Spleen (tissue), 11 donors: ENCODE measurements around the gene RDX. TPM values are rescaled to one million over a fixed set of nuclear protein-coding genes. Genes with fewer than 3 reads are reported as not detected.

Source experiments
- DNase-seq: peaks from one replicate; pipeline ENCODE4 v3.0.0-alpha.2; 2020
- H3K27ac ChIP-seq, 8 donors: fragments of 200-600 bp; sonication (generic) in 7 of 8; 1 replicate in 4 of 8; 2 replicates in 4 of 8; pipeline versions ENCODE4 v1.5.0 to v1.8.0; 2016 to 2021; ENCODE audit warnings: inconsistent platforms in 4 of 8, mild to moderate bottlenecking in 4 of 8, moderate library complexity in 1 of 8
- H3K27me3 ChIP-seq, 7 donors: fragments of 200-600 bp; sonication (generic) in 6 of 7; replicated peaks in 1 of 7; 1 replicate in 4 of 7; 2 replicates in 3 of 7; pipeline versions ENCODE4 v1.5.0 to v1.8.0; 2016 to 2021; ENCODE audit warnings: inconsistent platforms in 3 of 7, mild to moderate bottlenecking in 1 of 7
- H3K36me3 ChIP-seq, 6 donors: fragments of 200-600 bp; sonication (generic) in 5 of 6; 1 replicate in 4 of 6; 2 replicates in 2 of 6; pipeline versions ENCODE4 v1.5.0 to v1.8.0; 2016 to 2021; ENCODE audit warnings: inconsistent platforms in 2 of 6
- H3K4me1 ChIP-seq, 6 donors: fragments of 200-600 bp; sonication (generic) in 5 of 6; 1 replicate in 3 of 6; 2 replicates in 3 of 6; pipeline versions ENCODE4 v1.5.0 to v1.8.0; 2016 to 2021; ENCODE audit warnings: inconsistent platforms in 3 of 6
- H3K4me3 ChIP-seq, 8 donors: fragments of 200-600 bp; sonication (generic) in 7 of 8; 1 replicate in 4 of 8; 2 replicates in 4 of 8; pipeline versions ENCODE4 v1.5.0 to v1.8.0; 2016 to 2021; ENCODE audit warnings: inconsistent platforms in 4 of 8, mild to moderate bottlenecking in 4 of 8, moderate library complexity in 2 of 8
- H3K9me3 ChIP-seq, 8 donors: fragments of 200-600 bp; sonication (generic) in 7 of 8; 1 replicate in 4 of 8; 2 replicates in 4 of 8; pipeline versions ENCODE4 v1.5.0 to v1.8.0; 2016 to 2021; ENCODE audit warnings: inconsistent platforms in 4 of 8
- CTCF ChIP-seq, 11 experiments: fragments of 200-600 bp in 7 of 11; fragments of 450-650 bp in 4 of 11; sonication (generic) in 4 of 11; IDR thresholded peaks in 8 of 11; conservative IDR thresholded peaks in 3 of 11; 1 replicate in 7 of 11; 2 replicates in 4 of 11; pipeline versions ENCODE4 v1.4.0 to v1.8.0; 2016 to 2021; ENCODE audit warnings: antibody characterized with exemption in 11 of 11, inconsistent platforms in 4 of 11, mild to moderate bottlenecking in 1 of 11
- POLR2A ChIP-seq, 3 donors: fragments of 450-650 bp; IDR thresholded peaks; one replicate each; pipeline ENCODE4 v1.5.1; 2017; ENCODE audit warnings: antibody characterized with exemption in 3 of 3, mild to moderate bottlenecking in 1 of 3
- POLR2AphosphoS5 ChIP-seq, 3 donors: sonication (generic); formaldehyde crosslinking; IDR thresholded peaks; one replicate each; pipeline ENCODE4 v1.5.1; 2017; ENCODE audit warnings: antibody characterized with exemption in 3 of 3
- WGBS, 5 donors: extraction: QIAGEN DNeasy Blood & Tissue Kit in 3 of 5; methylation state at CpG; one replicate each; pipeline versions ENCODE4 v1.1.5 to v1.1.7; 2013 to 2018; 5-methylcytosine and 5-hydroxymethylcytosine counted together
- intact Hi-C: fragments of 100-400 bp; cut with DNase I; formaldehyde crosslinking; loops from one replicate; pipeline ENCODE4 v1.15.0; 2023; ENCODE audit warnings: low total_unique reads
- polyA plus RNA-seq, 3 donors: library from polyadenylated mRNA; stranded (reverse); fragments of 200-250 nt; gene quantifications; one replicate each; pipeline ENCODE4 v1.2.1, GENCODE V29; 2013
- total RNA-seq, 7 donors: library from RNA; depleted of rRNA in 3 of 7; stranded (reverse); fragments of >200 nt in 3 of 7; fragmentation: NEBNext Ultra II Directional in 4 of 7; extraction: Animal tissue kit (Norgen Biotek cat#: 25700) in 4 of 7; gene quantifications; one replicate each; pipeline versions ENCODE4 v1.1.0 to v1.2.1, GENCODE V29; 2016 to 2021
- donor health status: healthy with polysubstance abuse.
- donor health status: DM: no; HTN: no; CAD: no; lungs with moderate emphysema.
- donor health status: DM: no; HTN: no; CAD: no.
- donor health status: Bipolar disorder and iron deficiency.
- donor health status: healthy.
- donor health status: DM: no; HTN: no; CAD: no.
- donor health status: DM: yes; HTN: yes; CAD: no.

Gene RDX
- total and polyA plus RNA-seq, 10 donors = 11.7 to 138 (median 90.9) TPM

- TF ChIP-seq POLR2AphosphoS5 (IDR thresholded peaks at IDR 0.05) (no peak), CTCF (IDR thresholded peaks at IDR 0.05 in 8 of 11, conservative IDR thresholded peaks at IDR 0.05 in 3 of 11) (no peak)
- 87 to 99% (median 97%) methylated on average over 6 of the region's 6 CpGs for WGBS, 5 donors
Measured at GRCh38 chr11:110187731-110188130, 108.7 kb downstream of the RDX start.

GRCh38 chr11:110186867-110187266, 109.5 kb downstream of the RDX start:
- no peaks in the 10 kb centered on the region for H3K4me1 ChIP-seq
- no peak overlapping the region for H3K27ac ChIP-seq
- H3K27me3 ChIP-seq = peaks cover 0 to 10% (median 0%) of the 10 kb centered on the region in 7 donors
- TF ChIP-seq POLR2AphosphoS5 (IDR thresholded peaks at IDR 0.05) = no peak
- no peak for TF ChIP-seq CTCF (IDR thresholded peaks at IDR 0.05 in 8 of 11, conservative IDR thresholded peaks at IDR 0.05 in 3 of 11)
- TF ChIP-seq POLR2A (IDR thresholded peaks at IDR 0.05) = no peak
- DNase-seq = no peak
- peaks cover 0 to 6% (median 0%) of the 10 kb centered on the region in 8 donors for H3K9me3 ChIP-seq
- H3K36me3 ChIP-seq = no peaks in the 10 kb centered on the region
- intact Hi-C loops = no loop called here
- H3K4me3 ChIP-seq = no peak overlapping the region
- 80 to 98% (median 87%) methylated on average over 3 to 4 of the region's 4 CpGs for WGBS, 5 donors

More at GRCh38 chr11:110187731-110188130, 108.7 kb downstream of the RDX start:
- Histone ChIP-seq H3K9me3 (peaks cover 0 to 12% (median 0%) of the 10 kb centered on the region in 8 donors), H3K4me3 (no peak overlapping the region), H3K36me3 (no peaks in the 10 kb centered on the region), H3K27me3 (peaks cover 0 to 10% (median 0%) of the 10 kb centered on the region in 7 donors), H3K4me1 (no peaks in the 10 kb centered on the region), H3K27ac (no peak overlapping the region)
- DNase-seq = no peak
- intact Hi-C loops = no loop called here

GRCh38 chr11:110186456-110186855, 110.0 kb downstream of the RDX start:
- no peaks in the 10 kb centered on the region for H3K36me3 ChIP-seq
- intact Hi-C loops = no loop called here
- no peak for DNase-seq
- H3K27ac ChIP-seq = no peak overlapping the region
- TF ChIP-seq POLR2A (IDR thresholded peaks at IDR 0.05) (no peak), CTCF (IDR thresholded peaks at IDR 0.05 in 8 of 11, conservative IDR thresholded peaks at IDR 0.05 in 3 of 11) (no peak), POLR2AphosphoS5 (IDR thresholded peaks at IDR 0.05) (no peak)
- H3K4me1 ChIP-seq = no peaks in the 10 kb centered on the region
- H3K9me3 ChIP-seq = peaks cover 0 to 3% (median 0%) of the 10 kb centered on the region in 8 donors
- WGBS, 5 donors = 86 to 96% (median 92%) methylated on average over 5 of the region's 5 CpGs
- H3K27me3 ChIP-seq = peaks cover 0 to 10% (median 0%) of the 10 kb centered on the region in 7 donors
- H3K4me3 ChIP-seq = no peak overlapping the region

GRCh38 chr11:110185599-110185998, 110.8 kb downstream of the RDX start:
- Histone ChIP-seq H3K27ac (no peak overlapping the region), H3K27me3 (peaks cover 0 to 10% (median 0%) of the 10 kb centered on the region in 7 donors), H3K4me3 (no peak overlapping the region), H3K4me1 (no peaks in the 10 kb centered on the region), H3K36me3 (no peaks in the 10 kb centered on the region), H3K9me3 (no peaks in the 10 kb centered on the region)
- TF ChIP-seq CTCF (IDR thresholded peaks at IDR 0.05 in 8 of 11, conservative IDR thresholded peaks at IDR 0.05 in 3 of 11) = no peak
- no peak for TF ChIP-seq POLR2AphosphoS5 (IDR thresholded peaks at IDR 0.05)
- TF ChIP-seq POLR2A (IDR thresholded peaks at IDR 0.05) = no peak
- WGBS, 5 donors = 81 to 89% (median 86%) methylated on average over 7 of the region's 7 CpGs
- DNase-seq = no peak
- intact Hi-C loops = no loop called here
